Endothelial cell of umbilical vein (primary cell): ENCODE measurements around the gene SNAPC2. TPM values are rescaled to one million over a fixed set of nuclear protein-coding genes. Genes with fewer than 3 reads are reported as not detected.

Experiments
- BruUV-seq: library from RNA; stranded (reverse); fragments of 400-500 nt; replicated peaks from 2 replicates; lab custom pipeline; 2021; lab: Mats Ljungman, UMichigan
- CTCF ChIA-PET: fragments of 300-600, 350-600 bp; sonication (Branson Sonifier 250); formaldehyde crosslinking; loops from one replicate; lab custom pipeline; 2021; ENCODE audit warnings: antibody characterized with exemption, inconsistent platforms; lab: Charles Lee
- POLR2A ChIA-PET: fragments of 300-600, 350-600 bp; sonication (Branson Sonifier 250); formaldehyde crosslinking; loops from one replicate; lab custom pipeline; 2021; ENCODE audit warnings: antibody characterized with exemption, inconsistent platforms; lab: Charles Lee
- DNase-seq: peaks from one replicate; pipeline ENCODE4 v3.0.0-alpha.2; 2011; ENCODE audit warnings: low read depth, low spot score
- FAIRE-seq: peaks from 2 replicates; lab custom pipeline; 2011; peaks lifted over from hg19 to GRCh38; lab: Jason Lieb, UNC
- H2AFZ ChIP-seq: 2 replicates; pipeline ENCODE4 v1.6.0; 2012; ENCODE audit warnings: low read depth, low read length, control low read depth, inconsistent platforms
- H3K27ac ChIP-seq: 2 replicates; pipeline ENCODE4 v1.5.1; 2011; ENCODE audit warnings: low read depth, mild to moderate bottlenecking, control low read depth, low read length, moderate library complexity; ENCODE audit not compliant: insufficient read depth
- H3K27me3 ChIP-seq, 2 experiments: 2 replicates each; pipeline versions ENCODE4 v1.6.0 to v1.6.1; 2011; ENCODE audit warnings: low read length in 2 of 2, mixed read lengths in 1 of 2; ENCODE audit not compliant: control insufficient read depth in 2 of 2, insufficient read depth in 2 of 2
- H3K36me3 ChIP-seq, 2 experiments: 2 replicates in 1 of 2; 3 replicates in 1 of 2; pipeline ENCODE4 v1.5.1; 2011; ENCODE audit warnings: low read length in 2 of 2, mild to moderate bottlenecking in 1 of 2, moderate library complexity in 1 of 2; ENCODE audit not compliant: control insufficient read depth in 2 of 2, insufficient read depth in 2 of 2; ENCODE audit errors: extremely low read depth in 1 of 2
- H3K4me1 ChIP-seq: 3 replicates; pipeline ENCODE4 v1.5.1; 2011; ENCODE audit warnings: mild to moderate bottlenecking, low read length; ENCODE audit not compliant: control insufficient read depth, insufficient read depth; ENCODE audit errors: extremely low read depth
- H3K4me2 ChIP-seq: 2 replicates; pipeline ENCODE4 v1.6.1; 2011; ENCODE audit warnings: low read length, control low read depth, mixed read lengths; ENCODE audit not compliant: insufficient read depth
- H3K4me3 ChIP-seq, 3 experiments: fragments of 200-600 bp in 1 of 3; sonication (generic), shearing (Covaris generic) in 1 of 3; replicated peaks in 1 of 3; 2 replicates each; pipeline ENCODE4 v1.5.1; 2011 to 2016; ENCODE audit warnings: control low read depth in 3 of 3, low read length in 3 of 3, mild to moderate bottlenecking in 2 of 3, inconsistent platforms in 1 of 3, low read depth in 1 of 3, moderate library complexity in 1 of 3; ENCODE audit not compliant: insufficient read depth in 1 of 3
- H3K79me2 ChIP-seq: 2 replicates; pipeline ENCODE4 v1.6.0; 2012; ENCODE audit warnings: low read length, inconsistent platforms; ENCODE audit not compliant: control insufficient read depth, insufficient read depth
- H3K9ac ChIP-seq: replicated peaks from 2 replicates; pipeline ENCODE3; 2011; ENCODE audit warnings: low read length, control low read depth; ENCODE audit not compliant: insufficient read depth; ENCODE audit errors: extremely low read depth
- H3K9me1 ChIP-seq: replicated peaks from 3 replicates; pipeline ENCODE4 v1.6.0; 2011; ENCODE audit warnings: mild to moderate bottlenecking, low read length; ENCODE audit not compliant: control insufficient read depth, insufficient read depth; ENCODE audit errors: extremely low read depth
- H3K9me3 ChIP-seq: replicated peaks from 2 replicates; pipeline ENCODE4 v1.5.1; 2012; ENCODE audit warnings: low read length, inconsistent platforms; ENCODE audit not compliant: control insufficient read depth, insufficient read depth
- H4K20me1 ChIP-seq: replicated peaks from 2 replicates; pipeline ENCODE3; 2011; ENCODE audit warnings: mild to moderate bottlenecking, low read length; ENCODE audit not compliant: control insufficient read depth, insufficient read depth; ENCODE audit errors: extremely low read depth
- FOS ChIP-seq: IDR thresholded peaks from 2 replicates; pipeline ENCODE4 v1.6.1; 2011; ENCODE audit warnings: mild to moderate bottlenecking, low read length, moderate library complexity, borderline replicate concordance; ENCODE audit not compliant: insufficient read depth
- GATA2 ChIP-seq: IDR thresholded peaks from 2 replicates; pipeline ENCODE4 v1.7.0; 2011; ENCODE audit warnings: low read depth, mild to moderate bottlenecking, moderate library complexity, mixed read lengths, low read length; ENCODE audit not compliant: insufficient read length, insufficient read depth
- dilution Hi-C: fragments of 300-500 bp; cut with MboI; formaldehyde crosslinking; loops from one replicate; pipeline ENCODE4 v1.15.0; 2019; ENCODE audit warnings: low sequenced_read_pairs; ENCODE audit not compliant: extremely low pct_ligation_motif_present
- intact Hi-C: fragments of 100-400 bp; cut with micrococcal nuclease; formaldehyde crosslinking; loops from one replicate; pipeline ENCODE4 v1.10.0; 2022
- polyA plus RNA-seq, 4 experiments: library from polyadenylated mRNA; depleted of rRNA in 3 of 4; stranded (reverse) in 3 of 4; unstranded in 1 of 4; fragments of >200 nt; gene quantifications; 2 replicates each; pipeline versions ENCODE4 v1.2.1 to v1.2.3, GENCODE V29; 2011 to 2012; ENCODE audit warnings: missing spikeins in 1 of 4
- total RNA-seq: library from RNA; stranded (reverse); gene quantifications from 2 replicates; pipeline ENCODE4 v1.2.3, GENCODE V29; 2021
- TF ChIP-seq, protein P1 (sequence below): IDR thresholded peaks from 2 replicates; pipeline ENCODE4 v1.6.1; 2011; ENCODE audit not compliant: insufficient read depth, insufficient read length
- TF ChIP-seq, protein P2 (sequence below), 2 donors: IDR thresholded peaks; 1 replicate in 1 of 2; 2 replicates in 1 of 2; pipeline ENCODE4 v1.5.1; 2011; ENCODE audit warnings: low read length in 2 of 2, mild to moderate bottlenecking in 2 of 2, moderate library complexity in 2 of 2, control low read depth in 1 of 2, inconsistent platforms in 1 of 2, low read depth in 1 of 2; ENCODE audit not compliant: insufficient read depth in 1 of 2; ENCODE audit errors: extremely low read depth in 1 of 2

SNAPC2 gene
- total and polyA plus RNA-seq, 2 donors (not counting 3 experiments of a cell fraction or from before 2014, with no cell fraction given) = 23.7 to 25.8 TPM

DNA sequence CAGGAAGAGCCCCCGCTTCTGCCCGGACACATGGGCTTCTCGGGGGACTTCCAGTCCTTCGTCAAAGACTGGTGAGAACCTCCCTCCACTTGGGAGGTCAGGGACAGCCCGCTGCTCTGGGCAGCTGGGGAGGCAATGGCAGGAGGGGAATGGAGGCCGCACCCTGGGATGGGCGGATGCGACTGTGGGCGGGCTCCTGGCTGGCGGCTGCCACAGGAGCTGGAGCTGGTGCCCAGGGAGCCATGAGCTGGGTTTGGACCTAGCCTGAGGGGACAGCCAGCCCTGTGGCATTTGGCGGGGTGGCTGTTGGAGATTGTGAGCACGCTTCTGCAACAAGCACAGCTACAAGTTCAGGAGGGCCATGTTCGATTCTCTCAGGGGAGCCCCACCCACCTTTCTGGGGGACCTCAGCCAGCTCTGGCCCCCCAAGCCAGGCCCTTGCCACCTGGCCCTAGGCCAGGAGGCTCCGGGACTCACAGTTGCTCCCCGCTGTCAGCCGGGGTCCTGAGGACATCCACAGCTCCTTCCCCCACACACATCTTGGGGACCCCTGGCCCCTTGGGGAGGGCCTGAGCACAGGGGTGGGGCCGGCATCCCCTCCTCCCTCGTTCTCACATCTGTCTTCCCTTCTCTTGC lies 8.5 kb upstream of the SNAPC2 start:
- peaks cover 5% of the 10 kb centered on the region for H3K79me2 ChIP-seq
- H3K27me3 ChIP-seq = peaks cover 9 to 11% of the 10 kb centered on the region in 2 experiments
- POLR2A ChIA-PET = interaction anchor here (0.9 kb wide), 2 partner anchors 8 kb away, joined by 3 to 5 read pairs; partner anchors contain the start of genes MAP2K7 and SNAPC2
- no peak overlapping the region for H3K4me3 ChIP-seq
- peaks cover 0 to 23% of the 10 kb centered on the region in 2 experiments for H3K36me3 ChIP-seq
- CTCF ChIA-PET = interaction anchor here (0.8 to 1.3 kb wide), 2 partner anchors 9 to 42 kb away, joined by 3 to 7 read pairs; partner anchors contain the start of gene SNAPC2
- FAIRE-seq (no peak), DNase-seq (no peak)
- TF ChIP-seq, protein P1, sequence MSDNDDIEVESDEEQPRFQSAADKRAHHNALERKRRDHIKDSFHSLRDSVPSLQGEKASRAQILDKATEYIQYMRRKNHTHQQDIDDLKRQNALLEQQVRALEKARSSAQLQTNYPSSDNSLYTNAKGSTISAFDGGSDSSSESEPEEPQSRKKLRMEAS = no peak
- TF ChIP-seq GATA2 (no peak), FOS (no peak)
- TF ChIP-seq, protein P2, sequence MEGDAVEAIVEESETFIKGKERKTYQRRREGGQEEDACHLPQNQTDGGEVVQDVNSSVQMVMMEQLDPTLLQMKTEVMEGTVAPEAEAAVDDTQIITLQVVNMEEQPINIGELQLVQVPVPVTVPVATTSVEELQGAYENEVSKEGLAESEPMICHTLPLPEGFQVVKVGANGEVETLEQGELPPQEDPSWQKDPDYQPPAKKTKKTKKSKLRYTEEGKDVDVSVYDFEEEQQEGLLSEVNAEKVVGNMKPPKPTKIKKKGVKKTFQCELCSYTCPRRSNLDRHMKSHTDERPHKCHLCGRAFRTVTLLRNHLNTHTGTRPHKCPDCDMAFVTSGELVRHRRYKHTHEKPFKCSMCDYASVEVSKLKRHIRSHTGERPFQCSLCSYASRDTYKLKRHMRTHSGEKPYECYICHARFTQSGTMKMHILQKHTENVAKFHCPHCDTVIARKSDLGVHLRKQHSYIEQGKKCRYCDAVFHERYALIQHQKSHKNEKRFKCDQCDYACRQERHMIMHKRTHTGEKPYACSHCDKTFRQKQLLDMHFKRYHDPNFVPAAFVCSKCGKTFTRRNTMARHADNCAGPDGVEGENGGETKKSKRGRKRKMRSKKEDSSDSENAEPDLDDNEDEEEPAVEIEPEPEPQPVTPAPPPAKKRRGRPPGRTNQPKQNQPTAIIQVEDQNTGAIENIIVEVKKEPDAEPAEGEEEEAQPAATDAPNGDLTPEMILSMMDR (IDR thresholded peaks at IDR 0.05; ENCODE audit: extremely low read depth in 1 of 2, insufficient read depth in 1 of 2, low read depth in 1 of 2, low read length in 2 of 2) = no peak
- H3K4me1 ChIP-seq = no peaks in the 10 kb centered on the region
- no peaks in the 10 kb centered on the region for H4K20me1 ChIP-seq
- no peak overlapping the region for H3K27ac ChIP-seq
- no TSS peak for BruUV-seq
- H3K9me1 ChIP-seq = no peaks in the 10 kb centered on the region
- H2AFZ ChIP-seq = no peak overlapping the region
- no peak overlapping the region for H3K4me2 ChIP-seq
- dilution Hi-C loops = no loop called here
- no peak overlapping the region for H3K9ac ChIP-seq
- intact Hi-C loops = no loop called here
- H3K9me3 ChIP-seq = no peaks in the 10 kb centered on the region
